Measurements from ENCODE around the gene UCN2.
"Not testable (repeated sequence)": the region's sequence is repeated elsewhere in the genome, so short reads cannot be mapped to it uniquely, and the experiment has no call there.

The UCN2 gene

DNA sequence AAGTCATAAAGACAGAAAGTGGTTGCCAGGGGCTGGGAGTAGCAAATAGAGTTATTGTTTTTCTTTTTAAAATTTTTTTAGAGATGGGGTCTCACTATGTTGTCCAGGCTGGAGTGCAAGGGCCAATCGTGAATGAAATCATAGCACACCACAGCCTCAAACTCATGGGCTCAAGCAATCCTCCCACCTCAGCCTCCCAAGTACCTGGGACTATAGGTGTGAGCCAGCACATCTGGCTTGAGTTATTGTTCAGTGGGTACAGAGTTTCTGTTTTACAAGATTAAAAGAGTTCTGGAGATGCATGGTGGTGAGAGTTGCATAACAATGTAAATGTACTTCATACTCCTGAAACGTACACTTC is 30.6 kb downstream of the UCN2 start:
- DNase-seq: no peak

GRCh38 chr3:48532271-48532976 is 31.2 kb downstream of the UCN2 start:
- DNase-seq: no peak

- not testable (repeated sequence) for DNase-seq
These were observed 32.9 kb downstream of the UCN2 start for GRCh38 chr3:48530701-48531100.

- DNase-seq: no peak
These were observed 34.8 kb downstream of the UCN2 start for GRCh38 chr3:48528754-48529153.

- DNase-seq: no peak
These were observed 35.5 kb downstream of the UCN2 start for GRCh38 chr3:48528048-48528447.

- DNase-seq: no peak
These were observed 38.6 kb downstream of the UCN2 start for GRCh38 chr3:48524970-48525369.

DNA sequence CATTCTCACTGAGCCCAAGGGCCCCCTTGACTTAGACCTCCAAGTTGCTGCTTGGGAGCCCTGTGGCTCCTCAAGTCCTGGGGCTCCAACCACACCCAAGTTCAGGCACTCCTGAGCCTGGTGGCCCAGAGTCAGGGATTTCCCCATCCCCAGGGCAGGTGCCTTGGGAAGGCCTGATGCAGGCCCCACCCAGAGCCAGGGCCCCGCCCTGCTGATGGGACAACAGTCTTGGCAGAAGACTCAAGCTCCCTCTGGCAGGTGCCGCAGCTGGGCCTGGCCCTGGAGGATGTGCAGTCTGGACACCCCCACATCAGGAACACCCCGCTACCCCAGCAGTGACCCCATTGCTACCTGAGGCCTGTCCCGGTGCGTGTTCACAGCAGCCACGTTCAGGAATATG is 41.9 kb downstream of the UCN2 start:
- no peak for DNase-seq

DNA sequence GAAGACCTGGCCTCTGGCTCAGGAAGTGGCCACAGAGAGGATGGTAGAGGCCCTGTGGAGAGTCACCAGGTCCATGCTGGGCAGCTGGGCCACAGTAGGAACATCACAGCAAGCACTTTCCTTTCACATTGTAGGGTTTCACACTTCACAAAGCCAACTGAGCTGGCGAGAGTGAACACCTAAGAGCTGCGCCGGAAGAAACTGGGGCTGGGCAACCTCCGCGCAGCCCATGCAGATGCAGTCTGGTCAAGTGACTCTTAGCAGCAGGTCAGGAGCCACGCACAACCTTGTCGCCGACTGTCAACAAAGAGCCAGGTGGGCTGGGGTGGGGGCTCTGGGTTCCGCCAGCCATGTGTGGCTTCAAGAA is 44.3 kb downstream of the UCN2 start:
- no peak for DNase-seq

DNA sequence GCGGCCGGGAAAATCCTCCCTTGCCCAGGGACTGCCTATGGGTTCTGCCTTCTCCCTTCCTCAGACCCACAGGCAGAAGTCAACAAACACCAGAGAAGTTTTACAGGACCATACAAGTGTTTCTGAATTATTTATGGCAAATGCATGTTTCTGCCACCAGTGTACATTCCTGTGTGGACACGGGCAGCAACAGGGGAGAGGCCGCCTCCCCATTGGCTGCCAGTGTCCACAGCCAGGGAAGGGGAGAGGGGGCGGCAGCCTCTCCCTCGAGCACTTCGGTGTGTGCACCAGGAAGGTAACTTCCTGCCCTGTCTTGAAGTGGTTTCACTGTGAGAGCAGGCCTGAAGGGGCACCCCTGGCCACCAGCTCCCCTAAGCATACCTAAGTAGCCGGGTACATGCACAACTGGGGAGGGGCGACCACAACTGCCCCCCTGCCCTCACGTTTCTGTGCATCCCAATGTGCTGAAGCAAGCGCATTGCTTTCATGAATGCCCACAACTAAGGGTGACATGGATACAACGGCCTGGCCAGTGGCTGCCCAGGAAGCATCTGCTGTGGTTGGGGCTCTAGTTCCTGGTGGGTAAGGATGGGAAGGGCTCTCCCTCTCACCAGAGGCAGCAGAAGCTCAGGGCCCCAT is 44.8 kb downstream of the UCN2 start:
- DNase-seq: peak; percentile 64

GRCh38 chr3:48518069-48518468 is 45.5 kb downstream of the UCN2 start:
- no peak for DNase-seq

GRCh38 chr3:48516571-48516970 is 47.0 kb downstream of the UCN2 start:
- no peak for DNase-seq

DNA sequence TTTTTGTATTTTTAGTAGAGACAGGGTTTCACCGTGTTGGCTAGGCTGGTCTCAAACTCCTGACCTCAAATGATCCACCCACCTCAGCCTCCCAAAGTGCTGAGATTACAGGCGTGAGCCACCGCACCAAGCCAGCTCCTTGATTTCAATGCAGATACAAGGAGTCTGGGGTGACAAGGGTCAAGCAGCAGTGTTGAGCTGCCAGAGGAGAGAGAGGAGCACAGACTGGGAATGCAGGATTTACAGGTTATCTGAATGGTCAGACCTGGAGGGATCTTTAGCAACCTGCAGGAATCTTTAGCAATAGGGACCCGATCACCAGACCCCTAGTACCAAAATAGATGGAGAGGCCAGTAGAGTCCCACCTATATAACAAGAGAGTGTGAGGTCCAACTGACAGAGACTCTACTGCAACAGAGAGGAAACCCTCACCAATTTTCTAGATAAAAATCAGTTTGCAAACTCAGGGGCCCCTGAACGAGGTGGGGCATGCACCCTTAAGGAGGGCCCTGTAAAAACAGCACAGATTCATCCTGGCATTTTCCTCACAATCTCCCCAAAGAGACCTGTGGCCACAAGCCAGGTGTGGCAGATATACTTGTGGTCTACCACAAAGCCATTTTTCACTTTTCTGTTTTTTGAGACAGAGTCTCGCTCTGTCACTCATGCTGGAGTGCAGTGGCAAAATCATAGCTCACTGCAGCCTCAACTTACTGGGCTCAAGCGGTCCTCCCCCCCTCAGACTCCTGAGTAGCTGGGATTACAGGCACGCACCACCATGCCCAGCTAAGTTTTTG is 49.0 kb downstream of the UCN2 start:
- DNase-seq: no peak

Measured in activated CD8-positive, alpha-beta memory T cell treated with anti-CD3 and anti-CD28 coated beads for 24 hours (primary cell).